OCI-LY3 (cell line): Measurements from ENCODE around the gene MCRIP2.

ENCODE experiments used
- CTCF ChIP-seq: fragments of 200-600, 300-600 bp; sonication (generic); IDR thresholded peaks from 2 replicates; pipeline ENCODE4 v1.5.1; 2014; ENCODE audit warnings: antibody characterized with exemption, low read length, low read depth
- EZH2phosphoT487 ChIP-seq: fragments of 200-600 bp; shearing (Covaris generic); IDR thresholded peaks from 2 replicates; pipeline ENCODE4 v1.6.1; 2018; ENCODE audit warnings: antibody characterized with exemption, mixed run types, low read depth

- no peak for TF ChIP-seq CTCF
- TF ChIP-seq EZH2phosphoT487, result no peak
Observed at GRCh38 chr16:630815-631405, 10.7 kb upstream of the MCRIP2 start, which contains the start of gene WFIKKN1.
